DMS114 treated with DMSO at 0.1 percent for 48 hours (cell line): ENCODE results near the gene ZNF516.
A peak's percentile ranks its signal among the peaks of the same experiment; 100 is the strongest.

Experiments used
- DNase-seq: peaks from one replicate; lab custom pipeline; 2025; ENCODE audit not compliant: unreplicated experiment; lab: John Stamatoyannopoulos, UW

ZNF516 gene

DNA sequence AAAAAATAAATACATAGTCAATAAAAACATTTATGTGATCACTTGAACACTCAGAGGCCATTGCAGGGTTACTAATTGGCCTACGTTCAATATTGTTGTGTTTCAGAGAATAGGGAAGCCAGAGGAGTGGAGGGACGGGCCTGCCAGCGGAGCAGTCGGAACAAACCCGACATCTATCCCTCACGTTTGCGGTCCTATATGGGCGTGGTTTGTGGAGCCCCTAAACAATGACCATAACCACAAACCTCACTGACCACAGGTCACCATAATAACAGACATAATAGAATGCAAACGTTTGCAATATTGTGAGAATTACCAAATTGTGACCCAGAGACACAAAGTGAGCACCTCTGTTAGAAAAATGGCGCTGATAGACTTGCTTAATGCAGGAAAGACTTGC lies 19.5 kb upstream of the ZNF516 start:
- no peak for DNase-seq

DNA sequence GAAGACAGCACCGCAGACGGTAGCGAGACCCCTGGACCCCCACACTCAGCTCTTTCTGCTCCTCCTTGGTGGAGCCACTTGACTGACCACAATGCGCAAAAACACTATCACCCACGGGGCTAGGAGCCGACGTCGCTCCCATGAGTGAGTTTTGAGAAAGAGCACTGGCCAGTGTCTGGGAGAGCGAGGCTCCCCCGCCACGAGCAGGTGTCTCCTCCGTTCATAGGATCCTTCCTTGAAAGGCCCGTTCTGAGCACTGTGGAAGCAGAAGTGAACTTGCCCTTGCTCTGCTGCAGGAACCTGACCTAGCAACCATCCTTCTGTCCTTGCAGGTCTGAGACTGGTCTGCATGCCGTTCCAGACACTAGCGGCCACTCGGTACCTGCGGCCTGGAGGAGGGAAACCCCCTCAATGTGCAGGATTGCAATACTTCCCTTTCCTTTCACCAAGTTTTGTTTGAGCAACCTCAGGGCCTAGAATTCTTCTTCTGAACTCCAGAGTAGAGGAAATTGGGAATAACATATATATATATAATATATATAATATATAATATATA lies 12.9 kb upstream of the ZNF516 start:
- DNase-seq, result no peak

DNA sequence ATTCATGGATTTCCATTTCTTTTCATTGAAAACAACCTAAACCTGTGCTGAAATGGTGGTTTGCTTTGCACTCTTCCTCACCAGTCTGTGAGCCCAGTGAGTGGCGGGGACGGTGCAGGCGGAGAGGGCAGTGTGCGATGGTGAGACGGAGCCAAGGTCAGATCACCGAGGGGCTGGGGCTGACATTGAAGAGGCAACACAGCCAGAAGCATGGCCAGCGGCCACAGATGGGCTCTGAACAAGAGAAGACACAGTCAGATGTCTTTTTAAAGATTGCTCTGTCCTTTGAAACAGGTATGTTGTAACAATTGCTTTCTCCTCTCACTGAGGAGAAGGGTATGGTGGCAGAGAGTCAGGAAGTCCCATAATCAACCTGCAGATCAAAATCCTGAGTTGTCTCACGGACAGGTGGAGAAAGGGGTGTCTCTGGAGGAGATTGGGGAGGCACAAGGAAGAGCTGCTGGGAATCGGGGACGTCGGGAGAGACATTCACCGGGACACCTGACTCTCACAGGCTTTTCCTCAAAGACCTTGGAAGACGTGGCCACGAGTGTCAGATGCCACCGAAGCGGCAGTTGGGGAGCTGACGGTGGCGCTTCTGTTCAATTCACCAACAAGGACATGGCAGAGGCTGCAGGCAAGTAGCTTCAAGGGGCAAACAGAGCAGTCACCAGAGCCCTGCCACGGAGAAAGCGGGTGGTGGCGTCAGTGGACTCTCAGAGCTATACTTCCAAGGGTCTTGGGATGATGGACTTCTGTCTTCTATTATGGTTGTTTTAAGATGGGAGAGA lies 12.1 kb upstream of the ZNF516 start:
- DNase-seq, result no peak

DNA sequence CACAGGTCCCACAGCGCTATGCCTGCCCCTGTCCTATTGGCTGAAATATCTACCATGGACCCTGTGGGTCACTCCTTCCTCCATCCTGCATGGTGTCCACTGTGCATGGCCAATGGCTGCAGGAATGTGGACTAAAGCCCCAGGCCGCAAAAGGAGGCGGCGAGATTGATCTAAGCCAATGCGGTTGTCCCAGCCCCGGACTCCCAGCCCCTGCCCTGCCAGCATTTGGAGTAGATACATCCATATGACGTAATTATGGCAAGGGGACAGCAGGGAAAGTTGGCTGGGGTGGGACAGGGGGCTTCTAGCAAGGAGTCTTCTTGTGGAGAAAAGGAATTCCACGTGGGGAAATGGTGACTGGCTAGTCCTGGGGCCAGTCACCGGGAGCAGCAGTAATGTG lies 11.4 kb upstream of the ZNF516 start:
- DNase-seq, result no peak

DNA sequence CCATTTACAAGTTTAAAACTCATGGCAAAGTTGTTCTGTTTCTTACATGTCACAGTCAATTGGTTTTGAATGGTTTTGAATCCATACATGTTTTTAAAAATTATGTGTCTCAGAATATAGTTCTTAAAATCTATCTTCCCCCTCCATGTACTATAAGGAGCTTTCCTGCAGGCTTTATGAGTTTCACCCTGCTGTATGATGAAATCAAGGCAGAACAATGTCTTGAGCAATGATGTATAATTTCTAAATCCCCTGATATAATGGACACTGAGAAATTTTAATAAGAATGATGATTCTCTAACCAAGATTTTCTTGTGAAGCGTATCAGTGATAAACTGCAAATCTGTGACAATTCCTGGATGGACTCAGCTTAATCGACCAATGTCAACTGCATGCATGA lies 10.6 kb upstream of the ZNF516 start:
- no peak for DNase-seq

DNA sequence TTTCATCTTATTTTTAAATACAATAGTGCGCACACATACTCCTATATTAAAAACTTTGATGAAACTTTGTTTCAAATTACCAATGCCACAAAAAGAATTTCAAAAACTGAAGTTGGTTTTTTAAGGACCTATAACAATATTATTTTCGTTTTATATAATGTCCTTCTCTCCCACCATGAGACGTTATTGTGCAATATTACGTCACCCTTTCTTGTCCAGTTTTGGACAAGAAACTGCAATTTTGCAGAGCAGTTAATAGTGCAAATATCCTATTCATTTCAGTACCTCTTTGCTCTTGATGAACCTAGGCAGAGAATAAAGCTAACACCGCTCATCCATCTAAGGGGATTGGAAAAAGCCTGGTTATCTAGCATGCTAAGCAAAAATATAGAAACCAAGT lies 9.7 kb upstream of the ZNF516 start:
- no peak for DNase-seq

DNA sequence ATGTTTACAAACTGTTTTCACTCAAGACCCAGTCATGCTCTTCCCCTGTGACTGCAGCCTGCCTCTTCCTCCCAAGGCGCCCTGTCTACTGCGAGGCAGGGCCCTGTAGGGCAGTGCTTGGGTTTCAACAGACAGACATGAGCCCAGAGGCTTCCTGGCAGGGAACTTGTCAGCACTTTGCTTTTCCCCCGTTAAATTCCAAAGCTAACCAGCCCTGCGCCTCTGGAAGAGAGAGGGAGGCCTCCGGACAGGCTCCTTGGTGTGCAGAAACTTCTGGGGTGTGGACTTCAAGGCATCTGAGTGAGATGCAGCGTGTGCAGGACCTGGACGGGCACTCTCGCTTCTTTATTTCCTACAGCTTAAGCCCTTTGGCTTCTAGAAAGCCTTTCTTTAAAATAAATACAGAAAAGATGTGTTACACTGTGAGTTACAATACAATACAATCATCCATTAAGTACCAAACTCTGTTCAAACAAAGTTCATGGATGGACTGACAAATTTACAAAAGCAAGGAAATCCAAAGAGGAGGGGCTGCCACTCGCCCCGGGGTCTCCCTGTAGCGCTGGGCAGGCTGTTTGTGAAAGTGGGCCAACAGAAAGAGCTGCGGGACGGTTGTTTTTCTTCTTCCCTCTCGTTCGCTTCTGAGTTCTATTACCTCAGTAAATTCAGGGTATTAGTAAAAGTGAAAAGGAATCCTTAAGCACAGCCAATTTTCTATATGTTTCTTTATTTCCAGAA lies 8.8 kb upstream of the ZNF516 start:
- DNase-seq, result no peak

DNA sequence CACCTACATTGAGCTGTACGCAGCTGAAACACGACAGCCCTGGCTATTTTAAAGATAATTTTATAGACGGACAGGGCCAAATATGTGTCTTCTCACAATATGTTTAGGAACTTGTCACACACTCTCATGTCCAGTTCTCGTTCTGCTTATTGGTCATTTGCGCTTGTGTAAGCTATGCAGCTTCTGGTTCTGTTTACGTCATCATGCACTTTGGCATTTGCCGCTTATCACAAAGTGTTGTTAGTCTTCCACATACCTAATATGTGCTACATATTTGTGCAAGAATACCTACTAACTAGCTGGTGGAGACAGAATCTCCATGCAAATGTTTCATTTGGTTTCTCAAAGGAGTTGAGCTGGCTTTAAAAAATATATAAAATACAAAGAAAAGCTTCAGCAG lies 7.5 kb upstream of the ZNF516 start:
- no peak for DNase-seq

DNA sequence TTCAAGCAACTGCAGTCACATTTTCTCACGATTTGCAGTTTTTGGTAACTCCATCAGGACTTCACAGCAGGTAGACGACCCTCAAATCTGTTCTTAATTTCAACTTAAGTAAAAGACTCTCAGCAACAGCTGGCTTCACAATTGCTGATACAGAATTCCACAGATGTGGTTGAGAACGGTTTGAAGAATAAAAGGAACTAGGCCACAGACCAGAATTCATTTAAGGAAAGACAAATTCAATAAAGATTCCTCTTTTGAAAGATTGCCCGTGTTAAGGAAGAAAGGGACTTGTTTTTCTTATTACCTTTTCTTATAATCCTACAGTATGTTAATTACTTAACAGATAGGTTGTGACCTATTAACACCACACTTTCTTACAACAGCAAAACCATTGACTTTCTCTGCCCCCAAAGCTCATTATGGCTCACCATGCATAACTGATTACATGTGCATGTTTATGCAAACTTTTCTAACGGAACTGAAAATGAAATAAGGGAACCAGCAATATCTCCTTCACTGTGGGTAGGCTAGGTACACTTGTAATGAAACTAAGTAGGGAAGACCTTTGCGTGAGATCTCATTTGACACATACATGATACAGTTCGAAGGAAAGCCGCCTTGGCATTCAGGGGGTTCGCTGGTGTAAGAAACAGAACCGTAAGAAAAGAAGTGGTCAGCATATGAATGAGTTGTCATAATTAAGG lies 4.7 kb upstream of the ZNF516 start:
- no peak for DNase-seq

DNA sequence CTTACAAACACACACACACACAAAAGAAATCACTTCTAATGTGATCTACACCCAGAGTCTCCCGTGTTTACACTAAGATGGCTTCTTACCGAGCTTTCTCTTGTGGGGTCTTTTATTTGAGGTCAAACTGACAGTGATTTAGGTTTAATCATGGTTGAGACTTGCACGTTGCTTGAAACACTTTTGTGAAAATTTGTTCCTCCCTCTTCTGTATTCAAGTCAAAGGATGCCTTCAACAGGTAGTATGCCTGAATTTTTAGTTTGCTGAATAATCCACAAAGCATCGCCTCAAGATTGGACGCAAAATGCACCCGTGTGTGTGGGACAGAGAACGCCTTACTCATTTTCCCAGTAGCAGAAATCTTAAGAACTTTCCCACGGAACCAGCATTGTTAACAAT lies 4.0 kb upstream of the ZNF516 start:
- DNase-seq, result no peak

DNA sequence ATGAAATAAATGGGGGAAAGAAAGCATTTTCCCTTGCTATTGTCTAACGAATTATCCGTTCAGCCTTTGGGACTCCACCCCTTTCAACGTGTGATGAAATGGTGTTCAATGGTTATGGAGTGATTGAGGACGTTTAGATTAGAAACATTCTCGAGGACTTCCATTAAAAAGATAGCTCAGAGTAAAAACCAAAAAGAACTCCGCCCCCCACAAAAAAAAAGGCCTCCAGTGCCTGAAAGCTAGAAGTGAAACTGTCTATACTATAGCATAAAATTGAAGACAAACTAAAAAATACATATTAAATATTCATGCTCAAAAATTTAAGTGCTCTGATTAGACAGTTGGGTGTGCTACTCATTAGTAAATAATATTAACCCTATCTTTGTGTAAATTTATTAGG lies 3.0 kb upstream of the ZNF516 start:
- DNase-seq, result no peak

DNA sequence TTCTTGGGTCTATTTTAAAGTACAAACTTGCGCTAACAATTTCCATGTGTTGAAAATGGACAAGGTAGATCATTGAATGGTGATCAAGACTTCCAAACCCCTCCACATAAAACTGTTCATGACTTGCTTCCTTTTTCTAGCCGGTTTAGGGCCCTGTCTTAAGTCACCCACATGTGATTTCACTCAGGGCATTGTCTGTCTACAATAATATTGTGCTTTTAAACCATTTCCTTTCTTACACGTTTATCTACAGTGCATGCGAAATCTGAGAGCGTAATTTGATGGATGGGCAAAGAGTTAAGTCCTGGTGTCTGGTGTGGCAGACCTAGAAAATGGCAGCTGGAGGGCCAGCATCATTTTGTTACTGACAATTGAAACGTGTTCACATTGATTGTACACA lies 2.0 kb upstream of the ZNF516 start:
- no peak for DNase-seq

DNA sequence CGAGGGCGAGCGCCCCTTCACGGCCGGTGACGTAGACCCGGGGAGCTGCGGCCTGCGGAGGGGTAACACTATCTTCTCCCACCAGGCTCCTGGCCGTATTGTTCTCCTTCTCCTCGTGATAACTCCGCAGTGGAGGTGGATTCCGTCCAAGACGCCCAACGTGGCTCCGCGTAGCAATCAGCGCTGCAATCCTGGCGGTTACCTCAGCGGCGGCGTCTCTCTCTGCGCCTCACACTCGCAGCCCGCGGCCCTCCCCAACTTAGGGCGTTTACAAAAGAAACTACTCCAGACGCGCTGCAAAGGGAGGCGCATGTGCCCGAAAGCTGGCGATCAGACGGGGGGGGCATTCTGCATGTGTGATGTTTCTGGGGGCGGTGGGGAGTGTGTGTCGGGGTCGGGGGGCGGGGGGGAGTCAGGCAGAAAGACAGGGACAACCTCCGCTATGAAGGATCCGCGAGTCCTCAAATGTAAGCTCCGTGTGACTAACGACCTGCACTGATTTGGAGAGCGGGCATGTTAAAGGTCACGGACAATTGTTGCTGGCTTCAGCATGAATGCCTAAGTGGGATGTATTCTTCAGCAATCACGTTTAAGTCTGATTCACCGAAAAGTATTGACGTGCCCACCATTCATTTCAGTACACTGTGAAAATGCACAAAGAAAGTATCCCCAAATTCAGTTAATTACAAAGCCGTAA lies 1.3 kb upstream of the ZNF516 start:
- DNase-seq, result no peak

DNA sequence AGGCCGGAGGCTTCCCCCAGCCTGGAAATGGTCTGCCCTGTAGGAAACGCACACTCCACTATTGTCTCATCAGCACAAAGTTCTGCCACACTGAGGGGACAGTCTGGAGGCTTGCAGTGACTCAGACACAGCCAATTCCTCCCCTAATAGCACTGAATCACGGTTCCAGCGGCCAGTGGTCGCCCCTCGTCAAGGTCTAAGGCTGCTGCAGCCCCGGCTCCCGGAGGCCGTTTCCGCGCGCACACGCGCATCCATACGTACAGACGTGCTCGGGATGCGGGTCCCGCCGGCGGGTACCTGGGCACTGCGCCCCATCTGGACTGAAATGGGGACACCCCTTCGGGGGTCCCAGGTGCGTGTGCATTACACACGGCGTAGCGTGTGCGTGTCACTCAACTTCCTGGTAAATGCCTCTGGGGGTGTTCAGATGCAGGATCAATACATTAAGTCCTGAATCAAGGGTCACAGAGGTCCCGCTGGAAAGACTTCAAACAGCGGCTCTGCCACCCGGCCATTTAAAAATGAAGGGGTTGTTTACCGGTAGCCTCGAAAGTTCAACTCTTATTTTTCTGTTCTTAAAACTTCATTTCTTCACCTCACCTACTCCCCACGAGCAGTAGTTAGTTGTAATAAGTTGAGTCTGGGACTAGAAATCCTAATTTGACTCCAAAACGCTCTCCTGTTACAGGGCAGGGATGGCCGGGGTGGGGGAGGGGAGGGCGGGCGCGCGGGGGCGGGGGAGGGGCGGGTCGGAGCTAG lies 572 bp upstream of the ZNF516 start:
- DNase-seq, result no peak

DNA sequence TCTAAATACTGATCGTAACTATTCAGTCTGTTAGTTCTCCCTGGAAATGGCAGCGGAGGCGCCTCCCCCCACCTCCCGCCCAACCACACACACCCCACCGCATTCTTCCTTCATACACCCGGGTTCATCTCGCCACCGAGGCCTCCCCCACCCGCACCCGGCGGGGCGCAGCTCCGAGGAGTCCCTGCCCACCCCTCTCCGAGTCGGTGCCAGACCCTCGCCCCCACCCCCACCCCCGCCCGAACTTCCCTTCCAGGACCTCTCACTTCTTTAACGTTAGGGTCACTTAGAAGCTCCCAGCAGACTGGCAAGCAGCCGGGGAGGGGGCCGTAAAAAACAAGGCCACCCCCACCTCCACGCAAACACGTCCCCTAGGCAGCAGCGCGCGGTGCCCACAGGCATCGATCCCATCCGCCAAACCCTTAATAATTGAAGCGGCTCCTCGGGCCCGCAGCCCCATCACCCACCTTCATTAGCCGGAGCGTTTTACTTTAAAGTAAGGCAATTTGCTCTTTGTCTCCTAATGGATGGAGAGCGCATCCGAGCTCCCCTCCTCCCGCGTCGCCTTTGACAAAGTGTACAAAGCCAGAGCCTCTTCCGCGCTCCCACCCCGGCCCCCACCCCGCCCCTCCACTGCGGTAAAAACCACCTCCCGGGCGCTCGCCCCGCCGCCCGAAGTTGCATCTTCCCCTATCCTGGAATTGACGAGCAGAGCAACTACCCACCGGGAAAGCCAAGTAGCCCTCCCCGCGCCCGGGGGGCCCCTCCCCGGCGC lies 624 bp downstream of the ZNF516 start:
- no peak for DNase-seq

DNA sequence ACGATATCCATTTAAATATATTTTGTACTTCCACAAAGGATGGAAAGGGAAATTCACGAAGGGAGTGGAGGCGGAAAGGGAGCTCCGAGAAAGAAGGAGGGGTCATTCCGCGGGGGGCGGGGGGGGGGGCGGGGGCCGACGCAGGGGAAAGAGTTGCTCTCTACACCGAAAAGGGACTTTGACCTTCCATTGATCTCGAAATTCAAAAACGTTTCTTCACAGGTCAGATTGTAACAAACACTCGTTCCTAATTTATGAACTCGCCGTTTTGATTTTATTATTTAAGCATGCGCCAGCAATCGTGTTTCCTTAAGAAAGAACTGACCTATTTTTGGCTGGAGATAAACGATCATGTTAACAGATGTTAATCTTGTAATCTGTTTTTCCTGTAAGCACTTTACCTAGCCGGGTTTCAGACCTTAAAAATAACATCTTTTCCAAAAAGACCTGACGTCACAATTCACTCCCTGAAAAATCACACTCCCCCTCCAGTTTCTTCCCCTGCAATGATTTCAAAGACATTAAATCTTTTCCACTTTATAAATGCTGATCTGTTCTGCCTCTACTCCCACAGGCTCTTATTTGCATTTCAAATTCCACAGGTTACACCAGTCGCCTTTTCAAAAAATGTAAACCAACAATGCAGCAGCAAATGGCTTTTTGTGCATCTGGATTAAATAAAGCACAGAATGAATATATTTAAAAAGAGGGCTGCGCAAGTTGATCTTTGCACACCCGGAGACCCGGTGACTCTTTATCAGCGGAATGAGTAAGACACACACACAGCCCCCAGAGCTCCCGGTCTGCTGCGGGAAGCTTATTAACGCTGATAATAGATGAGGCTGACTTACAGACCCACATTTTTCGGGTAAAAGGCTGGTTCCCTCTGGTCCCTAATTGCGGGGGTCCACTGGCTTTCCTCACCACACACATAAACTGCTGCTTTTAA lies 1.6 kb downstream of the ZNF516 start:
- DNase-seq, result no peak

DNA sequence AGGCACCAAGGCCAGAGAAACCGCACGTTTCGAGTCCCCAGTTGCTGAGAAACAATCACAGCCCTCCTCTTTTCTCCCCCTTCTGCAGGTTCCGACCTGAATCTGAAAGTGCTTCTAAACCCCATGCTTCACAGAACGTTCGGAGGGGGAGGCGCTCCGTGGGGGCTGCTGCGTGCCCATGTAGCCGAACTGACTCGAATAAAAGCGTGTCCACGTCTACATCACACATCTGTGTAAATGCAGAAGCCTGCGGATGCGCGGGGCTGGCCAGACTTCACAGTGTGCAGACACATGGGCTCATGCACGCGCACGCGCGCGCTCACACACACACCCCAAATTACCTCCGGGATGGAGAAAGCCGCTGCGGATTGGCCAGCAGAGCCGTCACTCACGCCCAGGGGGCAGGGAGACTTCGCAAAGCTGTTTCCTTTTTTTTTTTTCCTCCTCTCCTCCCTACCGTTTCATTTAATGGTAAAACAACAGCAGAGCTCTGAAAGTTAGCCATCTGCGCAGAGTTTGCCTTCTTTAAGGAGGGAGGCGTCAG lies 2.3 kb downstream of the ZNF516 start:
- peak; percentile 82 for DNase-seq
